ENCODE measurements around the gene GRN. TPM values are rescaled to one million over a fixed set of nuclear protein-coding genes. Genes with fewer than 3 reads are reported as not detected.

GRN gene
- total and polyA plus RNA-seq, 9 of the 15 experiments (the other 6 are each of a cell fraction or from before 2014, with no cell fraction given), result 5.4 to 75.3 (median 20.7) TPM

DNA sequence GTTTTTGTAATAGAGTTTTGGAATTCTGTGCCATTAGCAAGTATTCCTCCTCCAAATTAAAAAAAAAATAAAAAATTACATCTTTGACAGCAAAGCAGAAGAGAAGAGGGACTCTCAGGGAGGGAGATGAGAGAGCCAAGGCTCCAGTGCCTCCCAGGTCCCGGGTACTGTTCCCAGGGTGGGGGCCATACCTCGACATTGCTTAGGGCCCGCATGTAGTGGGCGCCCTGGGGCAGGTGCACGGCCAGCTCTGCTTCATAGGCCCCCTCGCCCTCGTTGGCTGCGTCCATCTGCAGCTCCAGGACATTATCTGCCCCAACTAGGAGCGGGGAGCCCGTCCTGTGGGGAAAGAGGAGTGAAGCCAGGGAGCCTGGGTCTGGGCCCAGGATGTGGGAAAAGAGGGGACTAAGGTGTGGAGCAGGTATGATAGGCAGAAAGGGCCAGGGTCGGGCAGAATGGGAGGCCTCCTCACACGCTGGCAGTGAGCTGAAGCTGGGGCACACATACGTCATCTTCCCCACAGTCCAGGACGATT is 33.1 kb downstream of the GRN start (continued):
- TF ChIP-seq MGA (IDR thresholded peaks at IDR 0.05) (no peak), IRF2 (CRISPR knock-in tag; IDR thresholded peaks at IDR 0.05) (no peak), GABPB2 (CRISPR knock-in tag; conservative IDR thresholded peaks at IDR 0.05) (no peak), HOXB6 (CRISPR knock-in tag; IDR thresholded peaks at IDR 0.05; ENCODE audit: borderline replicate concordance) (no peak), ZNF766 (CRISPR knock-in tag; conservative IDR thresholded peaks at IDR 0.05) (no peak), MLLT1 (IDR thresholded peaks at IDR 0.05) (no peak), SMARCC2 (IDR thresholded peaks at IDR 0.05; ENCODE audit: low read depth) (no peak)

Data from K562 (cell line).